GM18867 (cell line): ENCODE measurements around the gene DHRS7.

Experiments
- ATAC-seq: cut with Tn5 transposase; IDR thresholded peaks from one replicate; pipeline ENCODE4 v1.9.1; 2021; ENCODE audit warnings: mild to moderate bottlenecking, moderate library complexity; ENCODE audit not compliant: unreplicated experiment

The DHRS7 gene

GRCh38 chr14:60164712-60165546 lies at the start of gene DHRS7:
Gene DHRS7 (minus strand): TSS chr14:60165398. CDS start chr14:60165309, 89 bp downstream.
- ATAC-seq, result peak; percentile 91

- no peak for ATAC-seq
Observed at GRCh38 chr14:60214415-60215126, 49.4 kb upstream of the DHRS7 start.

- ATAC-seq, result no peak
Observed at GRCh38 chr14:60214003-60214402, 48.8 kb upstream of the DHRS7 start.

- ATAC-seq, result peak; percentile 94
Observed at GRCh38 chr14:60212503-60213371, 47.5 kb upstream of the DHRS7 start.

GRCh38 chr14:60211153-60211552 lies 46.0 kb upstream of the DHRS7 start:
- no peak for ATAC-seq

GRCh38 chr14:60210703-60211102 lies 45.5 kb upstream of the DHRS7 start:
- ATAC-seq, result no peak

- ATAC-seq, result peak; percentile 23
Observed at GRCh38 chr14:60206837-60207533, 41.8 kb upstream of the DHRS7 start.

- ATAC-seq, result no peak
Observed at GRCh38 chr14:60206249-60206670, 41.1 kb upstream of the DHRS7 start.

GRCh38 chr14:60204843-60205774 lies 39.9 kb upstream of the DHRS7 start:
- peak; percentile 55 for ATAC-seq

- ATAC-seq, result peak; percentile 85
Observed at GRCh38 chr14:60204104-60204842, 39.1 kb upstream of the DHRS7 start.

GRCh38 chr14:60199321-60199720 lies 34.1 kb upstream of the DHRS7 start:
- no peak for ATAC-seq

- no peak for ATAC-seq
Observed at GRCh38 chr14:60197629-60198303, 32.6 kb upstream of the DHRS7 start.

- no peak for ATAC-seq
Observed at GRCh38 chr14:60196291-60196690, 31.1 kb upstream of the DHRS7 start.

- ATAC-seq, result peak; percentile 69
Observed at GRCh38 chr14:60195179-60195810, 30.1 kb upstream of the DHRS7 start.

- ATAC-seq, result peak; percentile 56
Observed at GRCh38 chr14:60189923-60190840, 25.0 kb upstream of the DHRS7 start.

- no peak for ATAC-seq
Observed at GRCh38 chr14:60188696-60189095, 23.5 kb upstream of the DHRS7 start.

GRCh38 chr14:60188115-60188514 lies 22.9 kb upstream of the DHRS7 start:
- no peak for ATAC-seq
